WTC11 (cell line): Measurements from ENCODE around the gene FAM151A. TPM values are rescaled to one million over a fixed set of nuclear protein-coding genes. Genes with fewer than 3 reads are reported as not detected.

Experiments
- ATAC-seq: fragments of 200-7000 bp; cut with Tn5 transposase; 2 replicates; pipeline ENCODE4 v1.10.0; 2021; ENCODE audit warnings: mild to moderate bottlenecking, moderate library complexity
- CTCF ChIA-PET: fragments of 300-600 bp; sonication (Branson Sonifier 250); formaldehyde crosslinking; loops from one replicate; lab custom pipeline; 2021; ENCODE audit warnings: antibody characterized with exemption; lab: Charles Lee
- POLR2A ChIA-PET: fragments of 350-600 bp; sonication (Branson Sonifier 250); formaldehyde crosslinking; loops from one replicate; lab custom pipeline; 2021; ENCODE audit warnings: antibody characterized with exemption; lab: Charles Lee
- DNase-seq: peaks from one replicate; pipeline ENCODE4 v3.0.0; 2021; ENCODE audit warnings: low spot score
- H3K27ac Mint-ChIP-seq: 2 replicates; pipeline ENCODE4 v1.8.0; 2021; ENCODE audit warnings: mixed read lengths
- H3K27me3 Mint-ChIP-seq: 2 replicates; pipeline ENCODE4 v1.8.0; 2021; ENCODE audit warnings: low read depth, mild to moderate bottlenecking, moderate library complexity, mixed read lengths
- H3K36me3 Mint-ChIP-seq: 2 replicates; pipeline ENCODE4 v1.8.0; 2021; ENCODE audit warnings: mixed read lengths
- H3K4me1 Mint-ChIP-seq: 2 replicates; pipeline ENCODE4 v1.8.0; 2022; ENCODE audit warnings: mixed read lengths
- H3K4me3 Mint-ChIP-seq: 2 replicates; pipeline ENCODE4 v1.8.0; 2021; ENCODE audit warnings: mild to moderate bottlenecking, moderate library complexity, mixed read lengths
- H3K9me3 Mint-ChIP-seq: 2 replicates; pipeline ENCODE4 v1.8.0; 2021; ENCODE audit warnings: mixed read lengths
- ATF1 ChIP-seq: sonication (generic); formaldehyde crosslinking; IDR thresholded peaks from 2 replicates; pipeline ENCODE4 v1.8.1; 2023; ENCODE audit warnings: mild to moderate bottlenecking, moderate library complexity, missing genetic modification reagents
- FOXJ3 ChIP-seq: sonication (generic); formaldehyde crosslinking; IDR thresholded peaks from 2 replicates; pipeline ENCODE4 v1.9.0; 2021; ENCODE audit warnings: missing genetic modification reagents, mild to moderate bottlenecking, borderline replicate concordance
- MXD4 ChIP-seq: fragments of 250-450 bp; sonication (Bioruptor Pico); IDR thresholded peaks from 2 replicates; pipeline ENCODE4 v1.8.0; 2021; ENCODE audit warnings: mild to moderate bottlenecking, moderate library complexity, borderline replicate concordance
- NFATC4 ChIP-seq: fragments of 250-450 bp; sonication (Bioruptor Pico); IDR thresholded peaks from 2 replicates; pipeline ENCODE4 v1.9.0; 2021; ENCODE audit warnings: mild to moderate bottlenecking
- NFE2L1 ChIP-seq: sonication (generic); formaldehyde crosslinking; IDR thresholded peaks from 2 replicates; pipeline ENCODE4 v1.8.1; 2023; ENCODE audit warnings: missing genetic modification reagents
- NFYB ChIP-seq: sonication (generic); formaldehyde crosslinking; conservative IDR thresholded peaks from 2 replicates; pipeline ENCODE4 v1.8.0; 2022; ENCODE audit warnings: low read depth, missing genetic modification reagents
- RELA ChIP-seq: sonication (generic); formaldehyde crosslinking; IDR thresholded peaks from 2 replicates; pipeline ENCODE4 v1.8.1; 2022; ENCODE audit warnings: missing genetic modification reagents, mild to moderate bottlenecking, borderline replicate concordance
- SOX15 ChIP-seq: fragments of 250-450 bp; sonication (Bioruptor Pico); IDR thresholded peaks from 2 replicates; pipeline ENCODE4 v1.9.0; 2021; ENCODE audit warnings: mild to moderate bottlenecking
- TP53 ChIP-seq: sonication (generic); formaldehyde crosslinking; IDR thresholded peaks from 2 replicates; pipeline ENCODE4 v1.8.1; 2023; ENCODE audit warnings: mild to moderate bottlenecking, missing genetic modification reagents
- ZNF219 ChIP-seq: sonication (generic); formaldehyde crosslinking; IDR thresholded peaks from 2 replicates; pipeline ENCODE4 v1.8.0; 2023; ENCODE audit warnings: missing genetic modification reagents, mild to moderate bottlenecking, borderline replicate concordance
- ZNF317 ChIP-seq: sonication (generic); formaldehyde crosslinking; IDR thresholded peaks from 2 replicates; pipeline ENCODE4 v1.8.1; 2023; ENCODE audit warnings: low read depth, mild to moderate bottlenecking, moderate library complexity, missing genetic modification reagents, borderline replicate concordance
- ZNF416 ChIP-seq: fragments of 250-450 bp; sonication (Bioruptor Pico); IDR thresholded peaks from 2 replicates; pipeline ENCODE4 v1.9.0; 2021; ENCODE audit warnings: mild to moderate bottlenecking, inconsistent platforms
- ZNF423 ChIP-seq: fragments of 250-450 bp; sonication (Bioruptor Pico); IDR thresholded peaks from 2 replicates; pipeline ENCODE4 v2.1.2; 2022; ENCODE audit warnings: mild to moderate bottlenecking, moderate library complexity
- ZNF671 ChIP-seq: fragments of 250-450 bp; sonication (Bioruptor Pico); IDR thresholded peaks from 2 replicates; pipeline ENCODE4 v1.8.0; 2021; ENCODE audit warnings: mild to moderate bottlenecking
- total RNA-seq: library from RNA; stranded (reverse); gene quantifications from 3 replicates; pipeline ENCODE4 v1.2.3, GENCODE V29; 2021
- TF ChIP-seq, protein P1 (sequence below): sonication (generic); formaldehyde crosslinking; IDR thresholded peaks from 2 replicates; pipeline ENCODE4 v1.8.1; 2023; ENCODE audit warnings: mild to moderate bottlenecking, missing genetic modification reagents, moderate library complexity
- TF ChIP-seq, protein P2 (sequence below): sonication (generic); formaldehyde crosslinking; conservative IDR thresholded peaks from 2 replicates; pipeline ENCODE4 v1.8.1; 2023; ENCODE audit warnings: mild to moderate bottlenecking, low read depth, missing genetic modification reagents, moderate library complexity
- TF ChIP-seq, protein P3 (sequence below): sonication (generic); formaldehyde crosslinking; IDR thresholded peaks from 2 replicates; pipeline ENCODE4 v1.8.0; 2022; ENCODE audit warnings: mild to moderate bottlenecking, missing genetic modification reagents
- TF ChIP-seq, protein P4 (sequence below): sonication (generic); formaldehyde crosslinking; IDR thresholded peaks from 2 replicates; pipeline ENCODE4 v1.8.1; 2023; ENCODE audit warnings: mild to moderate bottlenecking, moderate library complexity, missing genetic modification reagents
- TF ChIP-seq, protein P5 (sequence below): sonication (generic); formaldehyde crosslinking; IDR thresholded peaks from 2 replicates; pipeline ENCODE4 v1.8.0; 2023; ENCODE audit warnings: mild to moderate bottlenecking, missing genetic modification reagents
- TF ChIP-seq, protein P6 (sequence below): sonication (generic); formaldehyde crosslinking; IDR thresholded peaks from 2 replicates; pipeline ENCODE4 v1.8.1; 2023; ENCODE audit warnings: mild to moderate bottlenecking, missing genetic modification reagents

Gene FAM151A
- total RNA-seq, 1 experiment from 2014 or later = 0.11 TPM

DNA sequence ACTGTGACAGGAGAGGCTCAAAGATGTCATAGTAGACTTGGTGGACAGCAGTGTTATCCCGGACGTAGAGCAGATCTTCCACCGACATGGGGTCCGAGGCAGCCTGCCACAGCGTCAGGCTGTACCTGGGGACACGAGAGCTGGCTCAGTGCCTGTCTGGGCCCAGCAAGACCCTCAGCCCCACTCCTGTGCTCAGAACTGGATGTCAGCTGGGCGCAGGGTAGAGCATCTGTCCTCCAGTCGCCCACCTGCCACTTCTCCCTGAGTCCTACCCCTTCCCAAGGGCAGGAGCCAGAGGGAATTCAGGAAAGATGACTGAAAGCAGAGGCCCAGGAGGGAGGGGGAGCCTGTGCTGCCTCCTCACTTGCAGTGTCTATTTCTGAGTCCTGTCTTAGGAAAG is 11.7 kb downstream of the FAM151A start:
- peaks cover 24% of the 10 kb centered on the region for H3K4me1 Mint-ChIP-seq
- H3K9me3 Mint-ChIP-seq = no peaks in the 10 kb centered on the region
- no peak overlapping the region for H3K27ac Mint-ChIP-seq
- TF ChIP-seq NFATC4 (CRISPR knock-in tag) = no peak
- TF ChIP-seq ZNF423 (CRISPR knock-in tag) = no peak
- TF ChIP-seq, protein P1, sequence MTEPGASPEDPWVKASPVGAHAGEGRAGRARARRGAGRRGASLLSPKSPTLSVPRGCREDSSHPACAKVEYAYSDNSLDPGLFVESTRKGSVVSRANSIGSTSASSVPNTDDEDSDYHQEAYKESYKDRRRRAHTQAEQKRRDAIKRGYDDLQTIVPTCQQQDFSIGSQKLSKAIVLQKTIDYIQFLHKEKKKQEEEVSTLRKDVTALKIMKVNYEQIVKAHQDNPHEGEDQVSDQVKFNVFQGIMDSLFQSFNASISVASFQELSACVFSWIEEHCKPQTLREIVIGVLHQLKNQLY (CRISPR knock-in tag) = no peak
- TF ChIP-seq, protein P2, sequence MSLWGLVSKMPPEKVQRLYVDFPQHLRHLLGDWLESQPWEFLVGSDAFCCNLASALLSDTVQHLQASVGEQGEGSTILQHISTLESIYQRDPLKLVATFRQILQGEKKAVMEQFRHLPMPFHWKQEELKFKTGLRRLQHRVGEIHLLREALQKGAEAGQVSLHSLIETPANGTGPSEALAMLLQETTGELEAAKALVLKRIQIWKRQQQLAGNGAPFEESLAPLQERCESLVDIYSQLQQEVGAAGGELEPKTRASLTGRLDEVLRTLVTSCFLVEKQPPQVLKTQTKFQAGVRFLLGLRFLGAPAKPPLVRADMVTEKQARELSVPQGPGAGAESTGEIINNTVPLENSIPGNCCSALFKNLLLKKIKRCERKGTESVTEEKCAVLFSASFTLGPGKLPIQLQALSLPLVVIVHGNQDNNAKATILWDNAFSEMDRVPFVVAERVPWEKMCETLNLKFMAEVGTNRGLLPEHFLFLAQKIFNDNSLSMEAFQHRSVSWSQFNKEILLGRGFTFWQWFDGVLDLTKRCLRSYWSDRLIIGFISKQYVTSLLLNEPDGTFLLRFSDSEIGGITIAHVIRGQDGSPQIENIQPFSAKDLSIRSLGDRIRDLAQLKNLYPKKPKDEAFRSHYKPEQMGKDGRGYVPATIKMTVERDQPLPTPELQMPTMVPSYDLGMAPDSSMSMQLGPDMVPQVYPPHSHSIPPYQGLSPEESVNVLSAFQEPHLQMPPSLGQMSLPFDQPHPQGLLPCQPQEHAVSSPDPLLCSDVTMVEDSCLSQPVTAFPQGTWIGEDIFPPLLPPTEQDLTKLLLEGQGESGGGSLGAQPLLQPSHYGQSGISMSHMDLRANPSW (CRISPR knock-in tag) = no peak
- TF ChIP-seq, protein P3, sequence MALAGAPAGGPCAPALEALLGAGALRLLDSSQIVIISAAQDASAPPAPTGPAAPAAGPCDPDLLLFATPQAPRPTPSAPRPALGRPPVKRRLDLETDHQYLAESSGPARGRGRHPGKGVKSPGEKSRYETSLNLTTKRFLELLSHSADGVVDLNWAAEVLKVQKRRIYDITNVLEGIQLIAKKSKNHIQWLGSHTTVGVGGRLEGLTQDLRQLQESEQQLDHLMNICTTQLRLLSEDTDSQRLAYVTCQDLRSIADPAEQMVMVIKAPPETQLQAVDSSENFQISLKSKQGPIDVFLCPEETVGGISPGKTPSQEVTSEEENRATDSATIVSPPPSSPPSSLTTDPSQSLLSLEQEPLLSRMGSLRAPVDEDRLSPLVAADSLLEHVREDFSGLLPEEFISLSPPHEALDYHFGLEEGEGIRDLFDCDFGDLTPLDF = no peak
- TF ChIP-seq, protein P4, sequence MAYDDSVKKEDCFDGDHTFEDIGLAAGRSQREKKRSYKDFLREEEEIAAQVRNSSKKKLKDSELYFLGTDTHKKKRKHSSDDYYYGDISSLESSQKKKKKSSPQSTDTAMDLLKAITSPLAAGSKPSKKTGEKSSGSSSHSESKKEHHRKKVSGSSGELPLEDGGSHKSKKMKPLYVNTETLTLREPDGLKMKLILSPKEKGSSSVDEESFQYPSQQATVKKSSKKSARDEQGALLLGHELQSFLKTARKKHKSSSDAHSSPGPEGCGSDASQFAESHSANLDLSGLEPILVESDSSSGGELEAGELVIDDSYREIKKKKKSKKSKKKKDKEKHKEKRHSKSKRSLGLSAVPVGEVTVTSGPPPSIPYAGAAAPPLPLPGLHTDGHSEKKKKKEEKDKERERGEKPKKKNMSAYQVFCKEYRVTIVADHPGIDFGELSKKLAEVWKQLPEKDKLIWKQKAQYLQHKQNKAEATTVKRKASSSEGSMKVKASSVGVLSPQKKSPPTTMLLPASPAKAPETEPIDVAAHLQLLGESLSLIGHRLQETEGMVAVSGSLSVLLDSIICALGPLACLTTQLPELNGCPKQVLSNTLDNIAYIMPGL (CRISPR knock-in tag) = no peak
- no peak for TF ChIP-seq NFYB (CRISPR knock-in tag)
- no peak for TF ChIP-seq SOX15 (CRISPR knock-in tag)
- TF ChIP-seq, protein P5, sequence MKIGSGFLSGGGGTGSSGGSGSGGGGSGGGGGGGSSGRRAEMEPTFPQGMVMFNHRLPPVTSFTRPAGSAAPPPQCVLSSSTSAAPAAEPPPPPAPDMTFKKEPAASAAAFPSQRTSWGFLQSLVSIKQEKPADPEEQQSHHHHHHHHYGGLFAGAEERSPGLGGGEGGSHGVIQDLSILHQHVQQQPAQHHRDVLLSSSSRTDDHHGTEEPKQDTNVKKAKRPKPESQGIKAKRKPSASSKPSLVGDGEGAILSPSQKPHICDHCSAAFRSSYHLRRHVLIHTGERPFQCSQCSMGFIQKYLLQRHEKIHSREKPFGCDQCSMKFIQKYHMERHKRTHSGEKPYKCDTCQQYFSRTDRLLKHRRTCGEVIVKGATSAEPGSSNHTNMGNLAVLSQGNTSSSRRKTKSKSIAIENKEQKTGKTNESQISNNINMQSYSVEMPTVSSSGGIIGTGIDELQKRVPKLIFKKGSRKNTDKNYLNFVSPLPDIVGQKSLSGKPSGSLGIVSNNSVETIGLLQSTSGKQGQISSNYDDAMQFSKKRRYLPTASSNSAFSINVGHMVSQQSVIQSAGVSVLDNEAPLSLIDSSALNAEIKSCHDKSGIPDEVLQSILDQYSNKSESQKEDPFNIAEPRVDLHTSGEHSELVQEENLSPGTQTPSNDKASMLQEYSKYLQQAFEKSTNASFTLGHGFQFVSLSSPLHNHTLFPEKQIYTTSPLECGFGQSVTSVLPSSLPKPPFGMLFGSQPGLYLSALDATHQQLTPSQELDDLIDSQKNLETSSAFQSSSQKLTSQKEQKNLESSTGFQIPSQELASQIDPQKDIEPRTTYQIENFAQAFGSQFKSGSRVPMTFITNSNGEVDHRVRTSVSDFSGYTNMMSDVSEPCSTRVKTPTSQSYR (CRISPR knock-in tag) = no peak
- TF ChIP-seq FOXJ3 (CRISPR knock-in tag) = no peak
- no peak for TF ChIP-seq ZNF317 (CRISPR knock-in tag)
- ChIA-PET POLR2A (no interaction called here), CTCF (interaction anchor here (0.6 to 2.1 kb wide), 3 partner anchors 64 to 215 kb away, joined by 3 to 12 read pairs (median 3); partner anchors contain the start of gene ACOT11)
- H3K36me3 Mint-ChIP-seq = no peaks in the 10 kb centered on the region
- ATAC-seq (no peak), DNase-seq (no peak)
- H3K4me3 Mint-ChIP-seq = no peak overlapping the region
- H3K27me3 Mint-ChIP-seq = no peaks in the 10 kb centered on the region

DNA sequence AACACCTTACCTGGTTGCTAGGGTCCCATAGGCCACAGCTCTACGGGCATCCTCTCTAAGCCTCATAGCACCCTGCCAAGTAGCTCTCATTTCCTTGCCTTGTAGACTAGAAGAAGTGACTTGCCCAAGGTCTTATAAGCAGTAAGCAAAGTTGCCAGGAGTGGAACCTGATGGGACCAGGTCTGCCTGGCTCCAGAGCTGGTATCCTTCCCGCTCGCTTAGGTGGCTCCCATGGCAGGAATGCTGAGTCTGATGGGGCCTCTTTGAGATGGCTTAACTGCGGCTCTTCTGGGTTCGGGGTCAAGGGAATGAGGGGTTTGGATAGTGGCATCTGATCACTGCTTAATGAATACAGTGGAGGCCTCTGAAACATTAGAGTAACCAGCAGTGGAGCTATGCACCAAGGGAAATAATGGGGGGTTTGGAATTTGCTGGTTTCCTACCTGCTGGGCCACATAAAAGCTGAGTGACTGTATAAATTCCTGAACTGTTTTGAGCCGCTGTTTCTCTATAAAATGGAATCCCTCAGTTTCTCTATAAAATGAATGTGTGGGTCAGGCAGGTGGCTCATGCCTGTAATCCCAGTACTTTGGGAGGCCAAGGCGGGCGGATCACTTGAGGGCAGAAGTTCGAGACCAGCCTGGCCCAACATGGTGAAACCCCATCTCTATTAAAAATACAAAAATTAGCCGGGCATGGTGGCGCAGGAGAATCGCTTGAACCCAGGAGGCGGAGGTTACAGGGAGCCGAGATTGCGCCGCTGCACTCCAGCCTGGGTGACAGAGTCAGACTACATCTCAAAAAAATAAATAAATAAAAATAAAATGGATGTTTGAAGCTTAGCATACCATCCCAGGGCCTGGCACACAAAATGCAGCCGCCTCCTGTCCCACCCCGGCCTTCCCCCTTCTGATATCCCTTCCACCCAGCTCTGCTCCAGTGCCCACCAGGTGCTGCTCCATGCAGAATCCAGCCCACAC is 12.4 kb downstream of the FAM151A start:
- Mint-ChIP-seq H3K9me3 (no peaks in the 10 kb centered on the region), H3K27ac (no peak overlapping the region), H3K36me3 (no peaks in the 10 kb centered on the region), H3K4me3 (no peak overlapping the region), H3K27me3 (no peaks in the 10 kb centered on the region), H3K4me1 (peaks cover 24% of the 10 kb centered on the region)
- POLR2A ChIA-PET = no interaction called here
- peak; percentile 11 for DNase-seq
- peak; percentile 14 for ATAC-seq
- CTCF ChIA-PET = interaction anchor here (0.6 to 2.1 kb wide), 4 partner anchors 40 to 111 kb away, joined by 3 to 12 read pairs (median 4); partner anchors contain the start of gene ACOT11
- no peak for TF ChIP-seq ZNF671 (CRISPR knock-in tag)
- TF ChIP-seq NFE2L1 = no peak
- no peak for TF ChIP-seq ATF1 (CRISPR knock-in tag)
- no peak for TF ChIP-seq MXD4 (CRISPR knock-in tag)
- no peak for TF ChIP-seq RELA (CRISPR knock-in tag)
- TF ChIP-seq NFYB (CRISPR knock-in tag) = no peak
- no peak for TF ChIP-seq ZNF416 (CRISPR knock-in tag)
- TF ChIP-seq, protein P6, sequence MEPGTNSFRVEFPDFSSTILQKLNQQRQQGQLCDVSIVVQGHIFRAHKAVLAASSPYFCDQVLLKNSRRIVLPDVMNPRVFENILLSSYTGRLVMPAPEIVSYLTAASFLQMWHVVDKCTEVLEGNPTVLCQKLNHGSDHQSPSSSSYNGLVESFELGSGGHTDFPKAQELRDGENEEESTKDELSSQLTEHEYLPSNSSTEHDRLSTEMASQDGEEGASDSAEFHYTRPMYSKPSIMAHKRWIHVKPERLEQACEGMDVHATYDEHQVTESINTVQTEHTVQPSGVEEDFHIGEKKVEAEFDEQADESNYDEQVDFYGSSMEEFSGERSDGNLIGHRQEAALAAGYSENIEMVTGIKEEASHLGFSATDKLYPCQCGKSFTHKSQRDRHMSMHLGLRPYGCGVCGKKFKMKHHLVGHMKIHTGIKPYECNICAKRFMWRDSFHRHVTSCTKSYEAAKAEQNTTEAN (CRISPR knock-in tag) = no peak
- no peak for TF ChIP-seq ZNF219 (CRISPR knock-in tag)
- no peak for TF ChIP-seq TP53 (CRISPR knock-in tag)
